Prostate gland (tissue), 2 donors: ENCODE results near the gene IGF1R. TPM values are rescaled to one million over a fixed set of nuclear protein-coding genes. Genes with fewer than 3 reads are reported as not detected.

Experiments used
- DNase-seq: peaks from one replicate; pipeline ENCODE4 v3.0.0-alpha.2; 2019; ENCODE audit warnings: low spot score
- H3K27ac ChIP-seq, 2 donors: fragments of 200-600 bp; sonication (generic); 2 replicates each; pipeline ENCODE4 v1.5.1; 2017 to 2019
- H3K27me3 ChIP-seq: fragments of 200-600 bp; sonication (generic); replicated peaks from 2 replicates; pipeline ENCODE4 v1.5.1; 2019; ENCODE audit not compliant: insufficient read depth
- H3K36me3 ChIP-seq, 2 donors: fragments of 200-600 bp; sonication (generic); 1 replicate in 1 of 2; 2 replicates in 1 of 2; pipeline versions ENCODE4 v1.5.1 to v1.8.1; 2017 to 2019
- H3K4me1 ChIP-seq: fragments of 200-600 bp; sonication (generic); replicated peaks from 2 replicates; pipeline ENCODE4 v1.5.1; 2019
- H3K4me3 ChIP-seq, 2 donors: fragments of 200-600 bp; sonication (generic); 2 replicates each; pipeline ENCODE4 v1.5.1; 2017 to 2019
- H3K9me3 ChIP-seq: fragments of 200-600 bp; sonication (generic); 2 replicates; pipeline ENCODE4 v1.5.1; 2017
- POLR2A ChIP-seq: fragments of 450-650 bp; IDR thresholded peaks from one replicate; pipeline ENCODE4 v1.6.1; 2016; ENCODE audit warnings: antibody characterized with exemption, mild to moderate bottlenecking
- POLR2AphosphoS5 ChIP-seq: sonication (generic); formaldehyde crosslinking; IDR thresholded peaks from one replicate; pipeline ENCODE4 v1.6.1; 2017; ENCODE audit warnings: antibody characterized with exemption
- WGBS: methylation state at CpG from one replicate; pipeline ENCODE4 v1.1.5; 2018; 5-methylcytosine and 5-hydroxymethylcytosine counted together
- intact Hi-C: fragments of 100-400 bp; cut with DNase I; formaldehyde crosslinking; loops from one replicate; pipeline ENCODE4 v1.14.2; 2022
- total RNA-seq, 2 donors: library from RNA; depleted of rRNA; stranded (reverse); fragments of >200 nt; gene quantifications; one replicate each; pipeline ENCODE4 v1.1.0, GENCODE V29; 2016
- TF ChIP-seq, protein P1 (sequence below), 4 experiments: fragments of 200-600 bp in 2 of 4; fragments of 450-650 bp in 2 of 4; sonication (generic) in 2 of 4; IDR thresholded peaks; 1 replicate in 3 of 4; 2 replicates in 1 of 4; pipeline ENCODE4 v1.5.1; 2016 to 2019; ENCODE audit warnings: antibody characterized with exemption in 4 of 4, mild to moderate bottlenecking in 2 of 4, moderate library complexity in 2 of 4

IGF1R gene
- total RNA-seq, 2 donors from 2014 or later = 190 to 216 TPM

DNA sequence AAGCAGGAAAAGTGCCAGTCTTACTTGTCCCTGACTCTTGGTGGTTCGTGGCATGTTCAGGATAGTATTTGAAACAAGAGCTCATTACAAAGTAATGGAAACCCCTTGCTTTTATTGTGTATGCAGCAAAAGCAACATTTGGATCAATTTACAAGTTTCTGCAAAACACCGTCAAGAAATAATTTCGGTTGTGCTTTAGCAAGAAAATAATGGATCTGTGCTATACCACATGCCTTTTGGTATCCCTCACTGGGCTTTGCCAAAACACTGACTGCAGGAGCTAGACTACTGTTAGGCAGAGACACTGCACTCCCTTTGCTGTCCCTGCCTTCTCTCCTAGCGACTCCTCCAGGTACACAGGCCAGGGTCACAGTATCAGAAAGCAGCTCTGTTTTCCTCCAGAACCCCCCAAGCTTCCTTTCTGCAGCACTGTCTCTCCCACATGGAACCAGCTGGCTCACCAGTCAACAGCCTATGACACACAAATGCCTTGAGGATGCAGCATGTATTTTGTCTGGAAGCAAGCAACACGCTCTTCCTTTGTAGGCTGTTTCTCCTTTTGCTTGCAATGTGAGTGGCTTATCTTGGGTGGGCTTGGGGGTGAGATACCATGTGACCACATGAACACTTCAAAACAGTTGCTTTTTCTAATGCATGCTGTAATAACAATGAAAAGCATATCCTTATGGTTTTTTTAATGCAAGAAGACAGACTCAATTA is 247.8 kb downstream of the IGF1R start:
- Histone ChIP-seq H3K36me3 (no peaks in the 10 kb centered on the region), H3K27ac (no peak overlapping the region)
- 86% methylated on average over 5 of the region's 5 CpGs for WGBS

DNA sequence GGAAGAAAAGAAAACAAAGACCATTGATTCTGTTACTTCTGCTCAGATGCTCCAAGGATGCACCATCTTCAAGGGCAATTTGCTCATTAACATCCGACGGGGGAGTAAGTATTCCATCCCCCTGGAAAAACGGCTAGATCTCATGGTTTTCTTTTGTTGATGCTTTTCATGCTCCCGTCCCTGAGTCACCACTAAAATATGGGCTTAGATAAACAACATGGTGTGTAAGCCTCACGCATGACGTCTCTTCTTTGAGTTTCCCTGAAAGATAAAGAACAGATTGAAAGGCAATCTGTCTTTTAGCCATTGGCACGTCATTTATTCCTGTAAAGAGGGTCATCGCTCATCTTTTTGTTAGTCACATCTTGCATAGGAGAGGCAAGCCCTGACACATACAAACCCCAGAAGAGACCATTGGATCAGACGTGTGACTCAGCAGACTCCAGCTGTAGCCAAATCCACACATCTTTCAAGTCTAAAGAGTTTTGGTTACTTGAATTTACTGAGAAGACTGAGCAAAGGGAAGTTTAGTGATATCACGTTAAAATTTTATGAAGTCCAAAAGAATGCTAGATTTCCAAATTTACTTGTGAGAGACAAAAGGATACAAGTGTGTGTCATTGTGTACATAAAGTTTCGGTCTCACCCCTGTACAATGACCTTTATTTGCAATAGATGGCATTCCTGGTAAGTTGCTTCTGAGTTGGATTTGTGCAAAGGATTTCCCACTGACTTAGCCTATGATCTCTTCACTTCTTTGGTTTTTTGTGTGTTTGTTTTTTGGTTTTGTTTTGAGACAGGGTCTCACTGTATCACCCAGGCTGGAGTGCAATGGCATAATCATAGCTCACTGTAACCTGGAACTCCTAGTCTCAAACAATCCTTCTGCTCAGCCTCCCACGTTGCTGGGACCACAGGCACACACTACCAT is 248.7 kb downstream of the IGF1R start:
- 33% methylated on average over 12 of the region's 12 CpGs for WGBS
- Histone ChIP-seq H3K4me1 (peaks cover 3% of the 10 kb centered on the region), H3K4me3 (no peak overlapping the region), H3K36me3 (no peaks in the 10 kb centered on the region), H3K27me3 (no peaks in the 10 kb centered on the region), H3K27ac (peak overlapping the region; percentile 12 to 60), H3K9me3 (no peaks in the 10 kb centered on the region)
- intact Hi-C loops = no loop called here
- peak; percentile 52 for DNase-seq
- TF ChIP-seq POLR2A = no peak
- TF ChIP-seq POLR2AphosphoS5 = peak; percentile 57

More for the DNA sequence above, 247.8 kb downstream of the IGF1R start:
- no peaks in the 10 kb centered on the region for H3K9me3 ChIP-seq
- no peak overlapping the region for H3K4me3 ChIP-seq
- TF ChIP-seq, protein P1, sequence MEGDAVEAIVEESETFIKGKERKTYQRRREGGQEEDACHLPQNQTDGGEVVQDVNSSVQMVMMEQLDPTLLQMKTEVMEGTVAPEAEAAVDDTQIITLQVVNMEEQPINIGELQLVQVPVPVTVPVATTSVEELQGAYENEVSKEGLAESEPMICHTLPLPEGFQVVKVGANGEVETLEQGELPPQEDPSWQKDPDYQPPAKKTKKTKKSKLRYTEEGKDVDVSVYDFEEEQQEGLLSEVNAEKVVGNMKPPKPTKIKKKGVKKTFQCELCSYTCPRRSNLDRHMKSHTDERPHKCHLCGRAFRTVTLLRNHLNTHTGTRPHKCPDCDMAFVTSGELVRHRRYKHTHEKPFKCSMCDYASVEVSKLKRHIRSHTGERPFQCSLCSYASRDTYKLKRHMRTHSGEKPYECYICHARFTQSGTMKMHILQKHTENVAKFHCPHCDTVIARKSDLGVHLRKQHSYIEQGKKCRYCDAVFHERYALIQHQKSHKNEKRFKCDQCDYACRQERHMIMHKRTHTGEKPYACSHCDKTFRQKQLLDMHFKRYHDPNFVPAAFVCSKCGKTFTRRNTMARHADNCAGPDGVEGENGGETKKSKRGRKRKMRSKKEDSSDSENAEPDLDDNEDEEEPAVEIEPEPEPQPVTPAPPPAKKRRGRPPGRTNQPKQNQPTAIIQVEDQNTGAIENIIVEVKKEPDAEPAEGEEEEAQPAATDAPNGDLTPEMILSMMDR (IDR thresholded peaks at IDR 0.05) = no peak
- TF ChIP-seq POLR2AphosphoS5 = no peak
- no peak for TF ChIP-seq POLR2A
- no peak for DNase-seq
- peaks cover 3% of the 10 kb centered on the region for H3K4me1 ChIP-seq
- H3K27me3 ChIP-seq = no peaks in the 10 kb centered on the region
- intact Hi-C loops = no loop called here

DNA sequence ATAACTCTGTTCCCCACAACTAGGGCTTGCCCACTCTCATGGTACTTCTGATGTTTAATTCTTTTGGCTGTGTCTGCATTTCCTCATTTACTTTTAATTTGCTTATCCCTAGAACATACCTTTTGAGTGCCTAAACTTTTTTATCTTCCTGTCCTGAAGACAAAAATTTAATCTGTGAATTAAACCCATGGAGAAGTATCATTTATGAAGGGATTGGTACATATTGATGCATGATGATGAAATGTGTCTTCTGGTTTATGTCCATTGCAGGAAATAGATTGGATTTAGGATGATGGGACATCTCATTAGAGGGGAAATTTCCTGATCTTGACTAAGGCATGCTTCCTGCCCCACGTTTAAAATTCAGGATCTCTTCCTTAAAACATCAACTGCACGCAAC is 249.8 kb downstream of the IGF1R start:
- H3K4me1 ChIP-seq = peaks cover 3% of the 10 kb centered on the region
- no peaks in the 10 kb centered on the region for H3K36me3 ChIP-seq
- 81% methylated on average over 2 of the region's 2 CpGs for WGBS
- H3K4me3 ChIP-seq = no peak overlapping the region
- TF ChIP-seq POLR2A (no peak), POLR2AphosphoS5 (no peak)
- TF ChIP-seq, protein P1 (IDR thresholded peaks at IDR 0.05) = no peak
- H3K9me3 ChIP-seq = no peaks in the 10 kb centered on the region
- intact Hi-C loops = no loop called here
- no peak overlapping the region for H3K27ac ChIP-seq
- H3K27me3 ChIP-seq = no peaks in the 10 kb centered on the region
- no peak for DNase-seq

DNA sequence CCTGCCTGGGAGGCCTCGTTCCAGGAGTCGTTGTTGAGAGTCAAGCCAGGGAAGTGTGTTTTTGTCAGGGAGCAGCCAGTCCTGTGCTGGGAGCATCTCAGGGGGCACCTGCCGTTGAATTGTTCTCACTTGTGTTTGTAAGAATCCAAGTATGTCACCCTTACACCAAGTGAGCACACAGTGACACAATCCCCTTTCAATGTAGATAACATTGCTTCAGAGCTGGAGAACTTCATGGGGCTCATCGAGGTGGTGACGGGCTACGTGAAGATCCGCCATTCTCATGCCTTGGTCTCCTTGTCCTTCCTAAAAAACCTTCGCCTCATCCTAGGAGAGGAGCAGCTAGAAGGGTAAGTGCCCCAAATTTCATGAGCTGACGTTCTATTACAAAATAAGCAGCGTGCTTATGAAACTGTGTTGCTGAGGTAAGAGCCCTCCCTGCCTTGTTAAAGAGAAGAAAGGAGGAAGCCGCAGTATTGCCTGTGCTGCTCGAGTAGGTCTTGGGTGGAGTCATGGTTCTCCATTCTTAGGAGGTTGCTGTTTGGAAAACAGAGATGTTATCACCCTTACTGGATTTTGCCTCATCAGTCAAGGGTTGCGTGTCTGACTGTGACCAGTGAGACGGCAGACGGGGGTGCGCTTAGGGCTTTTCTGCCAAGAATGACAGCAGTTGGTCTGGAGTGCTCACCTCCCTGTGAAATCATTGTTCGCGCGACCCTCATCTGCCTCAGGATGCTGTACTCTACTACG is 251.1 kb downstream of the IGF1R start:
- H3K4me3 ChIP-seq = no peak overlapping the region
- H3K27ac ChIP-seq = peak overlapping the region in 1 of 2 donors; percentile 23
- DNase-seq = no peak
- no peaks in the 10 kb centered on the region for H3K27me3 ChIP-seq
- 82% methylated on average over 20 of the region's 20 CpGs for WGBS
- peaks cover 3% of the 10 kb centered on the region for H3K4me1 ChIP-seq
- TF ChIP-seq POLR2A = no peak
- TF ChIP-seq, protein P1 (IDR thresholded peaks at IDR 0.05) = no peak
- TF ChIP-seq POLR2AphosphoS5 = no peak
- H3K36me3 ChIP-seq = no peaks in the 10 kb centered on the region
- H3K9me3 ChIP-seq = no peaks in the 10 kb centered on the region
- intact Hi-C loops = no loop called here

DNA sequence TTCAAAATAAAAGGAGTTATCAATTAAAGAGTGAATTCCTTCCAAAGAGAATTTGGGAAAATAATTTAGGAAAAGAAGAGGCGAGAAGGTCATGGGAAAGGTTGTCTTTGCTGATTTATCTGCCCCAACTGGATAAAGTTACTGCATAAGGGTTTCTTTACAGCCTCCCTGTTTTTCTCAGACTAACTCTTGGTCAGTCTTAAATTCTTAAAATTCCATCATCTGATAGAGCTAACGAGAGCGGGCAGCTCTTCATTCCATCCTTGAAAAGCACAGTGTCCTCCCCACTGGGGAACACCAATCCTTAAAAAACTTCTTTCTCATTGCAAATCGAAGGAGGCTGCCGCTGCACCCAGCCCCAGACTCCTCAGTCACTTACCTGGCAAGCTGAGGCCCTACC is 252.0 kb downstream of the IGF1R start:
- TF ChIP-seq, protein P1 (IDR thresholded peaks at IDR 0.05) = no peak
- H3K4me3 ChIP-seq = no peak overlapping the region
- H3K4me1 ChIP-seq = peaks cover 3% of the 10 kb centered on the region
- intact Hi-C loops = no loop called here
- no peaks in the 10 kb centered on the region for H3K36me3 ChIP-seq
- H3K9me3 ChIP-seq = no peaks in the 10 kb centered on the region
- H3K27ac ChIP-seq = peak overlapping the region in 1 of 2 donors; percentile 25
- WGBS = 43% methylated on average over 5 of the region's 5 CpGs
- no peak for DNase-seq
- H3K27me3 ChIP-seq = no peaks in the 10 kb centered on the region
